Liver (tissue), 9 donors: ENCODE results near the gene NPC2. TPM values are rescaled to one million over a fixed set of nuclear protein-coding genes. Genes with fewer than 3 reads are reported as not detected.

ENCODE experiments used
- DNase-seq: peaks from one replicate; pipeline ENCODE4 v3.0.0-alpha.2; 2017; ENCODE audit warnings: low spot score
- H3K27ac ChIP-seq, 2 donors: one replicate each; pipeline ENCODE4 v1.7.0; 2013; ENCODE audit warnings: inconsistent platforms in 2 of 2, low read length in 2 of 2, control low read depth in 1 of 2, low read depth in 1 of 2, mild to moderate bottlenecking in 1 of 2
- H3K27me3 ChIP-seq, 4 donors: one replicate each; pipeline versions ENCODE4 v1.6.1 to v1.7.0; 2013; ENCODE audit warnings: low read length in 3 of 4, inconsistent platforms in 1 of 4, mild to moderate bottlenecking in 1 of 4, moderate library complexity in 1 of 4; ENCODE audit not compliant: control insufficient read depth in 4 of 4, insufficient read depth in 4 of 4
- H3K36me3 ChIP-seq, 4 donors: one replicate each; pipeline versions ENCODE4 v1.6.1 to v1.7.0; 2013; ENCODE audit warnings: low read length in 3 of 4, mild to moderate bottlenecking in 3 of 4, low read depth in 1 of 4, moderate library complexity in 1 of 4; ENCODE audit not compliant: control insufficient read depth in 4 of 4, insufficient read depth in 3 of 4
- H3K4me1 ChIP-seq, 4 donors: one replicate each; pipeline versions ENCODE4 v1.6.1 to v1.7.0; 2013; ENCODE audit warnings: low read length in 3 of 4, mild to moderate bottlenecking in 3 of 4, moderate library complexity in 1 of 4; ENCODE audit not compliant: control insufficient read depth in 4 of 4, insufficient read depth in 4 of 4
- H3K4me3 ChIP-seq, 3 donors: one replicate each; pipeline versions ENCODE4 v1.6.1 to v1.7.0; 2013; ENCODE audit warnings: low read length in 3 of 3, control low read depth in 1 of 3, low read depth in 1 of 3, mild to moderate bottlenecking in 1 of 3
- H3K9ac ChIP-seq, 2 donors: one replicate each; pipeline ENCODE4 v1.7.0; 2013; ENCODE audit warnings: low read length in 2 of 2, mild to moderate bottlenecking in 2 of 2, moderate library complexity in 2 of 2, control low read depth in 1 of 2, low read depth in 1 of 2
- H3K9me3 ChIP-seq, 4 donors: one replicate each; pipeline versions ENCODE4 v1.6.1 to v1.7.0; 2013; ENCODE audit warnings: low read length in 3 of 4; ENCODE audit not compliant: control insufficient read depth in 4 of 4
- EGR1 ChIP-seq, 2 donors: IDR thresholded peaks; 2 replicates each; pipeline ENCODE4 v1.6.1; 2016 to 2018; ENCODE audit warnings: antibody characterized with exemption in 2 of 2, low read depth in 2 of 2
- FOXA1 ChIP-seq: IDR thresholded peaks from 2 replicates; pipeline ENCODE4 v1.6.1; 2016; ENCODE audit warnings: antibody characterized with exemption
- FOXA2 ChIP-seq: IDR thresholded peaks from 2 replicates; pipeline ENCODE4 v1.6.1; 2016; ENCODE audit warnings: antibody characterized with exemption
- GABPA ChIP-seq, 2 donors: IDR thresholded peaks in 1 of 2; conservative IDR thresholded peaks in 1 of 2; 2 replicates each; pipeline ENCODE4 v1.6.1; 2016; ENCODE audit warnings: antibody characterized with exemption in 2 of 2, mild to moderate bottlenecking in 1 of 2, moderate library complexity in 1 of 2
- HNF4A ChIP-seq, 2 donors: conservative IDR thresholded peaks; 2 replicates each; pipeline ENCODE4 v1.6.1; 2016; ENCODE audit warnings: antibody characterized with exemption in 2 of 2, mild to moderate bottlenecking in 2 of 2
- HNF4G ChIP-seq: IDR thresholded peaks from 2 replicates; pipeline ENCODE4 v1.6.1; 2016; ENCODE audit warnings: antibody characterized with exemption
- JUND ChIP-seq, 2 donors: IDR thresholded peaks; 2 replicates each; pipeline ENCODE4 v1.6.1; 2016; ENCODE audit warnings: antibody characterized with exemption in 2 of 2
- NR2F2 ChIP-seq: IDR thresholded peaks from 2 replicates; pipeline ENCODE4 v1.6.1; 2016; ENCODE audit warnings: antibody characterized with exemption
- RAD21 ChIP-seq, 2 donors: IDR thresholded peaks; 2 replicates each; pipeline ENCODE4 v1.6.1; 2016; ENCODE audit warnings: antibody characterized with exemption in 2 of 2, mild to moderate bottlenecking in 2 of 2
- RXRA ChIP-seq, 2 donors: IDR thresholded peaks; 2 replicates each; pipeline ENCODE4 v1.6.1; 2017 to 2018; ENCODE audit warnings: antibody characterized with exemption in 2 of 2, mild to moderate bottlenecking in 1 of 2
- SP1 ChIP-seq: IDR thresholded peaks from 2 replicates; pipeline ENCODE4 v1.6.1; 2018; ENCODE audit warnings: antibody characterized with exemption, mild to moderate bottlenecking
- TAF1 ChIP-seq: conservative IDR thresholded peaks from 2 replicates; pipeline ENCODE4 v1.6.1; 2016; ENCODE audit warnings: antibody characterized with exemption, mild to moderate bottlenecking
- YY1 ChIP-seq: IDR thresholded peaks from 2 replicates; pipeline ENCODE4 v1.6.1; 2016; ENCODE audit warnings: antibody characterized with exemption, mild to moderate bottlenecking
- WGBS: extraction: QIAGEN DNeasy Blood & Tissue Kit; methylation state at CpG from one replicate; pipeline ENCODE4 v1.1.7; 2013; 5-methylcytosine and 5-hydroxymethylcytosine counted together
- polyA plus RNA-seq, 2 donors: library from polyadenylated mRNA; stranded (reverse) in 1 of 2; unstranded in 1 of 2; fragments of 200-250 nt in 1 of 2; fragments of >200 nt in 1 of 2; fragmentation: Nextera tagmentation in 1 of 2; extraction: Ambion mirVana in 1 of 2; gene quantifications; one replicate each; pipeline versions ENCODE4 v1.2.1 to v1.2.3, GENCODE V29; 2013 to 2015
- total RNA-seq, 2 donors: library from RNA; depleted of rRNA; stranded (reverse); fragments of >200 nt; gene quantifications; one replicate each; pipeline ENCODE4 v1.2.3, GENCODE V29; 2014
- TF ChIP-seq, protein P1 (sequence below): fragments of 150-350 bp; IDR thresholded peaks from 2 replicates; pipeline ENCODE4 v1.5.1; 2017; ENCODE audit warnings: improper control_type of control experiment, low read depth, low read length; ENCODE audit not compliant: missing input control
- TF ChIP-seq, protein P2 (sequence below): IDR thresholded peaks from 2 replicates; pipeline ENCODE4 v1.6.1; 2016; ENCODE audit warnings: antibody characterized with exemption, mild to moderate bottlenecking
- TF ChIP-seq, protein P3 (sequence below): IDR thresholded peaks from 2 replicates; pipeline ENCODE4 v1.6.1; 2016; ENCODE audit warnings: antibody characterized with exemption
- TF ChIP-seq, protein P4 (sequence below): IDR thresholded peaks from 2 replicates; pipeline ENCODE4 v1.6.1; 2016; ENCODE audit warnings: antibody characterized with exemption
- TF ChIP-seq, protein P5 (sequence below): IDR thresholded peaks from 2 replicates; pipeline ENCODE4 v1.6.1; 2016; ENCODE audit warnings: antibody characterized with exemption
- donor health status: healthy.
- donor health status: healthy.
- donor health status: healthy.
- donor health status: healthy.
- donor health status: healthy.

Gene NPC2
- total and polyA plus RNA-seq, 4 donors = 69.7 to 133 (median 105) TPM

DNA sequence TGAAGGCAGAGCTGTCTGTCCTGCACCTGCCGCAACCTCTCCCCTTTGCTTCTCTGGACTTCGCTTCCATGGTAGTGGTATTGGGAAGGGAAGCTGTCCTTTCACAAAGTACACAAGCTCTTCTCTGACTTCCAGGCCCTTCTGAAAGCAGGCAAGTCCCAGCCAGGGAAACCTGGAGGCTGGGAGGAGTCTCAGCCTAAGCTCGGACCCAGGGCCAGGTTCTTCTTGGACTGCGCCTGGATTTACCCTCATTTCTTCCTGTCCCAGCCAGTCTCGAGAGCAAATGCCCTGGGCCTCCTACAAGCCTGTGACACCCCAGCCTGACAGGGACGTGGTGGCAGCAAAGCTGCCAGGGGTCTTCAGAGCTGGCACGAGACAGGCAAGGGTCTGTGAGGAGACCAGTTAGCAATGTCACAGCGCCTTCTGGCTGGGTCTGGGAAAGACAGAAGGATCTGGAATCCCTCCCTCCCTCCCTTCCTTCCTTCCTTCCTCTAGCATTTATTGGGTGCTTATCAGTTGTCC lies 22.8 kb upstream of the NPC2 start:
- H3K27me3 ChIP-seq = no peaks in the 10 kb centered on the region
- no peak overlapping the region for H3K4me3 ChIP-seq
- H3K36me3 ChIP-seq = no peaks in the 10 kb centered on the region
- H3K4me1 ChIP-seq = no peaks in the 10 kb centered on the region
- H3K9ac ChIP-seq = no peak overlapping the region
- TF ChIP-seq, protein P1, sequence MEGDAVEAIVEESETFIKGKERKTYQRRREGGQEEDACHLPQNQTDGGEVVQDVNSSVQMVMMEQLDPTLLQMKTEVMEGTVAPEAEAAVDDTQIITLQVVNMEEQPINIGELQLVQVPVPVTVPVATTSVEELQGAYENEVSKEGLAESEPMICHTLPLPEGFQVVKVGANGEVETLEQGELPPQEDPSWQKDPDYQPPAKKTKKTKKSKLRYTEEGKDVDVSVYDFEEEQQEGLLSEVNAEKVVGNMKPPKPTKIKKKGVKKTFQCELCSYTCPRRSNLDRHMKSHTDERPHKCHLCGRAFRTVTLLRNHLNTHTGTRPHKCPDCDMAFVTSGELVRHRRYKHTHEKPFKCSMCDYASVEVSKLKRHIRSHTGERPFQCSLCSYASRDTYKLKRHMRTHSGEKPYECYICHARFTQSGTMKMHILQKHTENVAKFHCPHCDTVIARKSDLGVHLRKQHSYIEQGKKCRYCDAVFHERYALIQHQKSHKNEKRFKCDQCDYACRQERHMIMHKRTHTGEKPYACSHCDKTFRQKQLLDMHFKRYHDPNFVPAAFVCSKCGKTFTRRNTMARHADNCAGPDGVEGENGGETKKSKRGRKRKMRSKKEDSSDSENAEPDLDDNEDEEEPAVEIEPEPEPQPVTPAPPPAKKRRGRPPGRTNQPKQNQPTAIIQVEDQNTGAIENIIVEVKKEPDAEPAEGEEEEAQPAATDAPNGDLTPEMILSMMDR = no peak
- TF ChIP-seq NR2F2 = no peak
- TF ChIP-seq SP1 = no peak
- TF ChIP-seq, protein P2, sequence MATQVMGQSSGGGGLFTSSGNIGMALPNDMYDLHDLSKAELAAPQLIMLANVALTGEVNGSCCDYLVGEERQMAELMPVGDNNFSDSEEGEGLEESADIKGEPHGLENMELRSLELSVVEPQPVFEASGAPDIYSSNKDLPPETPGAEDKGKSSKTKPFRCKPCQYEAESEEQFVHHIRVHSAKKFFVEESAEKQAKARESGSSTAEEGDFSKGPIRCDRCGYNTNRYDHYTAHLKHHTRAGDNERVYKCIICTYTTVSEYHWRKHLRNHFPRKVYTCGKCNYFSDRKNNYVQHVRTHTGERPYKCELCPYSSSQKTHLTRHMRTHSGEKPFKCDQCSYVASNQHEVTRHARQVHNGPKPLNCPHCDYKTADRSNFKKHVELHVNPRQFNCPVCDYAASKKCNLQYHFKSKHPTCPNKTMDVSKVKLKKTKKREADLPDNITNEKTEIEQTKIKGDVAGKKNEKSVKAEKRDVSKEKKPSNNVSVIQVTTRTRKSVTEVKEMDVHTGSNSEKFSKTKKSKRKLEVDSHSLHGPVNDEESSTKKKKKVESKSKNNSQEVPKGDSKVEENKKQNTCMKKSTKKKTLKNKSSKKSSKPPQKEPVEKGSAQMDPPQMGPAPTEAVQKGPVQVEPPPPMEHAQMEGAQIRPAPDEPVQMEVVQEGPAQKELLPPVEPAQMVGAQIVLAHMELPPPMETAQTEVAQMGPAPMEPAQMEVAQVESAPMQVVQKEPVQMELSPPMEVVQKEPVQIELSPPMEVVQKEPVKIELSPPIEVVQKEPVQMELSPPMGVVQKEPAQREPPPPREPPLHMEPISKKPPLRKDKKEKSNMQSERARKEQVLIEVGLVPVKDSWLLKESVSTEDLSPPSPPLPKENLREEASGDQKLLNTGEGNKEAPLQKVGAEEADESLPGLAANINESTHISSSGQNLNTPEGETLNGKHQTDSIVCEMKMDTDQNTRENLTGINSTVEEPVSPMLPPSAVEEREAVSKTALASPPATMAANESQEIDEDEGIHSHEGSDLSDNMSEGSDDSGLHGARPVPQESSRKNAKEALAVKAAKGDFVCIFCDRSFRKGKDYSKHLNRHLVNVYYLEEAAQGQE = no peak
- no peak for TF ChIP-seq FOXA1
- TF ChIP-seq TAF1 = no peak
- TF ChIP-seq, protein P3, sequence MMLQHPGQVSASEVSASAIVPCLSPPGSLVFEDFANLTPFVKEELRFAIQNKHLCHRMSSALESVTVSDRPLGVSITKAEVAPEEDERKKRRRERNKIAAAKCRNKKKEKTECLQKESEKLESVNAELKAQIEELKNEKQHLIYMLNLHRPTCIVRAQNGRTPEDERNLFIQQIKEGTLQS = no peak
- TF ChIP-seq EGR1 (IDR thresholded peaks at IDR 0.05; ENCODE audit: low read depth in 2 of 2) = no peak
- TF ChIP-seq GABPA (IDR thresholded peaks at IDR 0.05 in 1 of 2, conservative IDR thresholded peaks at IDR 0.05 in 1 of 2) = no peak
- no peak for TF ChIP-seq YY1
- no peak for TF ChIP-seq HNF4A (conservative IDR thresholded peaks at IDR 0.05)
- TF ChIP-seq, protein P4, sequence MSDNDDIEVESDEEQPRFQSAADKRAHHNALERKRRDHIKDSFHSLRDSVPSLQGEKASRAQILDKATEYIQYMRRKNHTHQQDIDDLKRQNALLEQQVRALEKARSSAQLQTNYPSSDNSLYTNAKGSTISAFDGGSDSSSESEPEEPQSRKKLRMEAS = no peak
- TF ChIP-seq FOXA2 = no peak
- TF ChIP-seq RXRA (IDR thresholded peaks at IDR 0.05) = no peak
- TF ChIP-seq JUND (IDR thresholded peaks at IDR 0.05) = no peak
- TF ChIP-seq, protein P5, sequence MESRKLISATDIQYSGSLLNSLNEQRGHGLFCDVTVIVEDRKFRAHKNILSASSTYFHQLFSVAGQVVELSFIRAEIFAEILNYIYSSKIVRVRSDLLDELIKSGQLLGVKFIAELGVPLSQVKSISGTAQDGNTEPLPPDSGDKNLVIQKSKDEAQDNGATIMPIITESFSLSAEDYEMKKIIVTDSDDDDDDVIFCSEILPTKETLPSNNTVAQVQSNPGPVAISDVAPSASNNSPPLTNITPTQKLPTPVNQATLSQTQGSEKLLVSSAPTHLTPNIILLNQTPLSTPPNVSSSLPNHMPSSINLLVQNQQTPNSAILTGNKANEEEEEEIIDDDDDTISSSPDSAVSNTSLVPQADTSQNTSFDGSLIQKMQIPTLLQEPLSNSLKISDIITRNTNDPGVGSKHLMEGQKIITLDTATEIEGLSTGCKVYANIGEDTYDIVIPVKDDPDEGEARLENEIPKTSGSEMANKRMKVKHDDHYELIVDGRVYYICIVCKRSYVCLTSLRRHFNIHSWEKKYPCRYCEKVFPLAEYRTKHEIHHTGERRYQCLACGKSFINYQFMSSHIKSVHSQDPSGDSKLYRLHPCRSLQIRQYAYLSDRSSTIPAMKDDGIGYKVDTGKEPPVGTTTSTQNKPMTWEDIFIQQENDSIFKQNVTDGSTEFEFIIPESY = no peak
- TF ChIP-seq RAD21 (IDR thresholded peaks at IDR 0.05) = no peak
- no peak for TF ChIP-seq HNF4G
- H3K27ac ChIP-seq = no peak overlapping the region
- no peaks in the 10 kb centered on the region for H3K9me3 ChIP-seq
- WGBS = 85% methylated on average over 8 of the region's 8 CpGs
- no peak for DNase-seq
